Lung (tissue), 12 donors: ENCODE measurements around the gene DPP6. TPM values are rescaled to one million over a fixed set of nuclear protein-coding genes. Genes with fewer than 3 reads are reported as not detected.

Experiments
- ATAC-seq: fragments of 200-7000 bp; cut with Tn5 transposase; one replicate; pipeline ENCODE4 v1.9.1; 2020; ENCODE audit warnings: moderate number of reproducible peaks; ENCODE audit not compliant: insufficient read depth, low FRiP score
- DNase-seq, 3 donors: peaks; one replicate each; pipeline ENCODE4 v3.0.0-alpha.2; 2013 to 2017
- H3K27ac ChIP-seq, 2 donors: one replicate each; pipeline ENCODE4 v1.5.1; 2013; ENCODE audit warnings: mild to moderate bottlenecking in 2 of 2, moderate library complexity in 2 of 2, control low read depth in 1 of 2, inconsistent platforms in 1 of 2, low read depth in 1 of 2, low read length in 1 of 2
- H3K27me3 ChIP-seq, 3 donors: one replicate each; pipeline ENCODE4 v1.5.1; 2013; ENCODE audit warnings: low read length in 2 of 3; ENCODE audit not compliant: control insufficient read depth in 3 of 3, insufficient read depth in 3 of 3
- H3K36me3 ChIP-seq, 4 donors: one replicate each; pipeline ENCODE4 v1.5.1; 2013; ENCODE audit warnings: low read length in 4 of 4, mild to moderate bottlenecking in 1 of 4, moderate library complexity in 1 of 4; ENCODE audit not compliant: control insufficient read depth in 4 of 4, insufficient read depth in 4 of 4
- H3K4me1 ChIP-seq, 5 donors: one replicate each; pipeline ENCODE4 v1.5.1; 2013; ENCODE audit warnings: low read length in 5 of 5, mild to moderate bottlenecking in 2 of 5, moderate library complexity in 1 of 5; ENCODE audit not compliant: control insufficient read depth in 5 of 5, insufficient read depth in 5 of 5
- H3K4me3 ChIP-seq: one replicate; pipeline ENCODE4 v1.5.1; 2013; ENCODE audit warnings: mild to moderate bottlenecking, control low read depth, moderate library complexity
- H3K9ac ChIP-seq, 2 donors: one replicate each; pipeline ENCODE4 v1.5.1; 2013; ENCODE audit warnings: low read length in 2 of 2, control low read depth in 1 of 2; ENCODE audit not compliant: insufficient read depth in 1 of 2
- H3K9me3 ChIP-seq, 4 donors: one replicate each; pipeline ENCODE4 v1.5.1; 2013; ENCODE audit warnings: low read length in 3 of 4, mild to moderate bottlenecking in 1 of 4, moderate library complexity in 1 of 4; ENCODE audit not compliant: control insufficient read depth in 4 of 4, insufficient read depth in 3 of 4
- CTCF ChIP-seq: IDR thresholded peaks from 2 replicates; pipeline ENCODE4 v1.5.1; 2012; ENCODE audit warnings: mild to moderate bottlenecking; ENCODE audit errors: control extremely low read depth, extremely low read depth
- WGBS, 2 donors: extraction: QIAGEN DNeasy Blood & Tissue Kit; methylation state at CpG; one replicate each; pipeline ENCODE4 v1.1.7; 2013; 5-methylcytosine and 5-hydroxymethylcytosine counted together
- polyA plus RNA-seq, 2 donors: library from polyadenylated mRNA; stranded (reverse); fragments of 200-250 nt; gene quantifications; one replicate each; pipeline ENCODE4 v1.2.1, GENCODE V29; 2013
- total RNA-seq, 2 donors: library from RNA; depleted of rRNA in 1 of 2; stranded (reverse); fragments of >200 nt in 1 of 2; gene quantifications; one replicate each; pipeline ENCODE4 v1.2.1, GENCODE V29; 2014 to 2021
- donor health status: control.
- donor health status: control.
- donor health status: Bipolar disorder and iron deficiency.
- donor health status: healthy.
- donor health status: DM: yes; HTN: yes; CAD: no.

DPP6 gene
- total and polyA plus RNA-seq, 4 donors: 0.08 to 1.3 (median 0.75) TPM

GRCh38 chr7:154451480-154452457, 399.6 kb downstream of the DPP6 start:
- ATAC-seq (no peak), DNase-seq (no peak)
- no peaks in the 10 kb centered on the region for H3K36me3 ChIP-seq
- no peak overlapping the region for H3K27ac ChIP-seq
- H3K4me1 ChIP-seq: no peaks in the 10 kb centered on the region
- WGBS, 2 donors: 83 to 84% methylated on average over 15 of the region's 15 CpGs
- H3K4me3 ChIP-seq: no peak overlapping the region
- no peaks in the 10 kb centered on the region for H3K27me3 ChIP-seq
- peaks cover 0 to 8% (median 2%) of the 10 kb centered on the region in 4 donors for H3K9me3 ChIP-seq
- no peak overlapping the region for H3K9ac ChIP-seq
- TF ChIP-seq CTCF: no peak

GRCh38 chr7:154463794-154464193, 411.6 kb downstream of the DPP6 start:
- DNase-seq (no peak), ATAC-seq (no peak)

GRCh38 chr7:154469652-154470051, 417.5 kb downstream of the DPP6 start:
- no peak for DNase-seq
- ATAC-seq: no peak
- no peak overlapping the region for H3K4me3 ChIP-seq
- no peak for TF ChIP-seq CTCF
- 84 to 90% methylated on average over 5 of the region's 5 CpGs for WGBS, 2 donors
- no peaks in the 10 kb centered on the region for H3K36me3 ChIP-seq
- H3K4me1 ChIP-seq: no peaks in the 10 kb centered on the region
- H3K27ac ChIP-seq: no peak overlapping the region
- H3K9ac ChIP-seq: no peak overlapping the region
- H3K27me3 ChIP-seq: no peaks in the 10 kb centered on the region
- H3K9me3 ChIP-seq: peaks cover 0 to 2% (median 0%) of the 10 kb centered on the region in 4 donors

More at GRCh38 chr7:154463794-154464193, 411.6 kb downstream of the DPP6 start:
- Histone ChIP-seq H3K36me3 (no peaks in the 10 kb centered on the region), H3K4me1 (no peaks in the 10 kb centered on the region), H3K9ac (no peak overlapping the region), H3K27ac (no peak overlapping the region), H3K4me3 (no peak overlapping the region), H3K9me3 (peaks cover 0 to 7% (median 2%) of the 10 kb centered on the region in 4 donors), H3K27me3 (no peaks in the 10 kb centered on the region)
- WGBS, 2 donors: 88 to 91% methylated on average over 5 of the region's 5 CpGs
- TF ChIP-seq CTCF: no peak
